ENCODE results near the gene ING4. TPM values are rescaled to one million over a fixed set of nuclear protein-coding genes. Genes with fewer than 3 reads are reported as not detected.

The ING4 gene
- total RNA-seq, 1 donor from 2014 or later = 58.1 TPM

DNA sequence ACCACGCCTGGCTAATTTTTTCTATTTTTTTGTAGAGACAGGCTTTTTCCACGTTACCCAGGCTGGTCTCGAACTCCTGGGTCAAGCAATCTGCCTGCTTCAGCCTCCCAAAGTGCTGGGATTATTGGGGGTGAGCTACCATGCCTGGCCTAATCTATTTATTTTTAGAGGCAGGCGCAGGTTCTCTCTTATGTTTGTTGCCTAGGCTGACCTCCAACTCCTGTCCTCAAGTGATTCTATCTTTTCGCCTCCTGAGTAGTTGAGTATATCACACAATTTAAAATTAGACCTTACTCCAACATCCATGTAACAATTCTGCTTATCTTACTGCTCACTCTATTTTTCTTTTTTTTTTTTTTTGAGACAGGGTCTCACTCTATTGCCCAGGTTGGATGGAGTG is 8.9 kb downstream of the ING4 start:
- no peak overlapping the region for H3K27ac Mint-ChIP-seq
- no peak overlapping the region for H3K4me3 Mint-ChIP-seq
- DNase-seq (ENCODE audit: extremely low spot score, unreplicated experiment) = no peak
- no peaks in the 10 kb centered on the region for H3K9me3 Mint-ChIP-seq
- TF ChIP-seq, protein P1, sequence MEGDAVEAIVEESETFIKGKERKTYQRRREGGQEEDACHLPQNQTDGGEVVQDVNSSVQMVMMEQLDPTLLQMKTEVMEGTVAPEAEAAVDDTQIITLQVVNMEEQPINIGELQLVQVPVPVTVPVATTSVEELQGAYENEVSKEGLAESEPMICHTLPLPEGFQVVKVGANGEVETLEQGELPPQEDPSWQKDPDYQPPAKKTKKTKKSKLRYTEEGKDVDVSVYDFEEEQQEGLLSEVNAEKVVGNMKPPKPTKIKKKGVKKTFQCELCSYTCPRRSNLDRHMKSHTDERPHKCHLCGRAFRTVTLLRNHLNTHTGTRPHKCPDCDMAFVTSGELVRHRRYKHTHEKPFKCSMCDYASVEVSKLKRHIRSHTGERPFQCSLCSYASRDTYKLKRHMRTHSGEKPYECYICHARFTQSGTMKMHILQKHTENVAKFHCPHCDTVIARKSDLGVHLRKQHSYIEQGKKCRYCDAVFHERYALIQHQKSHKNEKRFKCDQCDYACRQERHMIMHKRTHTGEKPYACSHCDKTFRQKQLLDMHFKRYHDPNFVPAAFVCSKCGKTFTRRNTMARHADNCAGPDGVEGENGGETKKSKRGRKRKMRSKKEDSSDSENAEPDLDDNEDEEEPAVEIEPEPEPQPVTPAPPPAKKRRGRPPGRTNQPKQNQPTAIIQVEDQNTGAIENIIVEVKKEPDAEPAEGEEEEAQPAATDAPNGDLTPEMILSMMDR (conservative IDR thresholded peaks at IDR 0.05) = no peak
- peaks cover 32% of the 10 kb centered on the region for H3K36me3 Mint-ChIP-seq
- no peaks in the 10 kb centered on the region for H3K27me3 Mint-ChIP-seq
- H3K4me1 Mint-ChIP-seq (ENCODE audit: unreplicated experiment) = no peaks in the 10 kb centered on the region

DNA sequence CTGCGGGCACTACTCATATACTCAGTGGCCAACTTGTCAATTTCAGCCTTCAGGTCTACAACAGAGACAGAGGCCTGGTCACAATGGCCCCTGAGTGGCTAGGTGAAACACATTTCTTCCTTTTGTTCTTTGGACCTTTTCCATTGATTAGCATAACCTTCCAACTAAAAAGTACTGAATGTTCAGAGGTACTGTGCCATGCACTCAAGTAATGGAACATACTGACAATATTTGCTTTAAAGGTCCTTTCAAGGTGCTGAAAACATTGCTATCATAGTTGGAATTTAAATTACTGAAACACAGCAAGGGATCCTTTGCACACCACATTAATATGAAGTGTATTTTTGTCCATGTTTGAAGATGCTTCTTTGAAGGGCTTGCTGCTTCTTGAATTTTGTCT is 9.6 kb downstream of the ING4 start:
- Mint-ChIP-seq H3K27ac (no peak overlapping the region), H3K4me3 (no peak overlapping the region), H3K27me3 (no peaks in the 10 kb centered on the region), H3K36me3 (peaks cover 28% of the 10 kb centered on the region), H3K9me3 (no peaks in the 10 kb centered on the region), H3K4me1 (ENCODE audit: unreplicated experiment) (no peaks in the 10 kb centered on the region)
- TF ChIP-seq, protein P1 (conservative IDR thresholded peaks at IDR 0.05) = no peak
- DNase-seq (ENCODE audit: extremely low spot score, unreplicated experiment) = no peak

DNA sequence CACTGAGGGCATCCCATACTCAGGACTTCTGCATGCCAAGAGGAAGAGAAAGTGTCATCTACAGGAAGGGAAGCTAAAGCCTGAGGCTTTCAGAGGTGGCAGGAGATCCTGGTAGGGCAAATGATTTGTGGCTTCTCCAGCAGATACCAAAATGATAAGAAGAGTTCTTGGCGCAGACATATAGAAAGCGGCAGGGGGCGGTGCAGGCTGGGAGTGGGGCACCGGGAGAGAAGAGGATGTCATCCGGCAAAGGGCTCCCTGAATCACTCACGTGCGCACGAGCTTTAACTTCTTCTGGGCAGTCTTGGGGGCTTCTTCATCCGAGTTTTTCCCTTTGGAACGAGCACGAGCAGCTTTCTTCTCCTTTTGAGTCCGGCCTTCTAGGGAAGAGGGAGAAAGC is 10.5 kb downstream of the ING4 start:
- Mint-ChIP-seq H3K36me3 (peaks cover 31% of the 10 kb centered on the region), H3K4me3 (no peak overlapping the region), H3K4me1 (ENCODE audit: unreplicated experiment) (no peaks in the 10 kb centered on the region), H3K27me3 (no peaks in the 10 kb centered on the region), H3K27ac (no peak overlapping the region), H3K9me3 (no peaks in the 10 kb centered on the region)
- no peak for DNase-seq (ENCODE audit: extremely low spot score, unreplicated experiment)
- TF ChIP-seq, protein P1 (conservative IDR thresholded peaks at IDR 0.05) = no peak

DNA sequence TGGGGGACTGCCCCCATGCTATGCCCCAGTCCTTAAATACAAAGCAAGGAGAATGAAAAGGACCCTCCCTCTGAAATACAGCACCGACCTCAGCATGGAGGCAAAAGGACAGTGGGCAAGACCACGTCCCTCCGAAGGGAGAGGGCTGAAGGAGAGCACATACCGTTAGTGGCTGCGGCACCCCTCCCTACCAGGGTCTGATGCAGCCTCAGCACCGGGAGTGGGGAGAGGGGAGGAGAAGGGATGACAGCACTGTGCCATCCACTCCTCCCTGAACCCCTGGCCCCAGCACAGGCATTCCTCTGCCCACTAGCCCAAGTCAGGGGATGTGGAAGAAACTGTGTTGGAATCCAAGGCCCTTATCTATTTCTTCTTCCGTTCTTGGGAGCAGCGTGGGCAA is 12.1 kb downstream of the ING4 start:
- no peaks in the 10 kb centered on the region for H3K9me3 Mint-ChIP-seq
- peaks cover 6% of the 10 kb centered on the region for H3K27me3 Mint-ChIP-seq
- H3K27ac Mint-ChIP-seq = no peak overlapping the region
- no peak overlapping the region for H3K4me3 Mint-ChIP-seq
- no peak for DNase-seq (ENCODE audit: extremely low spot score, unreplicated experiment)
- H3K4me1 Mint-ChIP-seq (ENCODE audit: unreplicated experiment) = no peaks in the 10 kb centered on the region
- peaks cover 37% of the 10 kb centered on the region for H3K36me3 Mint-ChIP-seq
- TF ChIP-seq, protein P1 (conservative IDR thresholded peaks at IDR 0.05) = no peak

DNA sequence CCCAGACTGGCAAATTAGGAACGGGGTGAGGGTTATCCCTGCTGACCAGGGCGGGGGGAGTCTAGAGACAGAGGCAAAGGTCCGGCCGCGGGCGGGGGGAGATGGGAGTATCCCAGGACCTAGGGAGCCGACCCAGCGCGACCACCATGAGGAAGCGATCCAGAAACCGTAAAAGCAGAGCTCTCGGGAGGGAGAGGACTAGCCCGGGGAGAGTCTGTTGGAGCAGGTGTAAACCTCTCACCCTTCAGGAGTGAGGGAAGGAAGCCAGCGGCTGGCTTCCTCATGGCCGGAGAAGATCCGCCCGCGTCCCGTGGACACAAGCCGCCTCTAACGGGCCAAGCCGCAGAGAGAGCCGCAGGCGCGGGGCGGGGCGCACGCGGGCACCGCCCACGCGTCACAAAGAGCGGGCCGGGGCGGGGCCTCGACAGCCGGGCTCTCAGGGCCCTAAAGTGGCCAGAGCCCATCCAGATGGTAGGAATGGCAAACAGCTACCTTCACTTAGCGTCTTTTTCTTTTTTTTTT is 15.8 kb downstream of the ING4 start, which contains the start of gene ACRBP:
TSS of gene ACRBP (minus strand) at position 350 of the 522 bp plus-strand sequence. CDS start at position 284, 66 bp downstream.
- H3K9me3 Mint-ChIP-seq = peaks cover 6% of the 10 kb centered on the region
- H3K27me3 Mint-ChIP-seq = peaks cover 23% of the 10 kb centered on the region
- peaks cover 43% of the 10 kb centered on the region for H3K36me3 Mint-ChIP-seq
- peak within 1 kb of the TSS; percentile 33 for H3K27ac Mint-ChIP-seq
- DNase-seq (ENCODE audit: extremely low spot score, unreplicated experiment) = peak; percentile 76
- peak within 1 kb of the TSS; percentile 76 for H3K4me3 Mint-ChIP-seq
- H3K4me1 Mint-ChIP-seq (ENCODE audit: unreplicated experiment) = no peaks in the 10 kb centered on the region
- TF ChIP-seq, protein P1 (conservative IDR thresholded peaks at IDR 0.05) = no peak

Measured in type B pancreatic cell (in vitro differentiated cells).